Dermis microvascular lymphatic vessel endothelial cell (primary cell): ENCODE data around the gene GNS. TPM values are rescaled to one million over a fixed set of nuclear protein-coding genes. Genes with fewer than 3 reads are reported as not detected.

Experiments used
- DNase-seq, 2 donors: peaks; one replicate each; pipeline versions ENCODE4 v3.0.0 to v3.0.0-alpha.2; 2010; ENCODE audit warnings: low read depth in 2 of 2
- total RNA-seq: library from RNA; depleted of rRNA; stranded (reverse); fragments of >200 nt; gene quantifications from 2 replicates; pipeline ENCODE4 v1.2.1, GENCODE V29; 2014

The GNS gene
- total RNA-seq, 1 donor from 2014 or later, result 287 TPM

DNA sequence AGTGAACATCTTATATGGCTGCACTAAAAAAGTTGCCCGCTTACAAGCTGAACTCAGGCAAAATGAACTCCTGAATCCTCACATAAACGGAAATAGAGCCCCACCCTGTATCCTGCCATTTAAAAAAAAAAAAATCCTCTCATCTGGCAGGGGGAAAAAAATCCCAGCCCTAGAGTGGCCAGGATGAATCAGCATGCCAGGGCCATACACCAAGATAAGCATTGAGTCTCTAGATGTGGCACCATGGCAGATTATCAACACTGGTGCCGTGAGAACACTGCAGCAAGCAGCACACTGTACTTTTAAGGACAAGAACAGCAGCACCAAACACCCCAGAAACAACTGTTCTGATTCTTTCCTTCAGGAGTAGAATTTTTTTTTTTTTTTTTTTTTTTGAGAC lies 83.4 kb downstream of the GNS start:
- DNase-seq, result peak; percentile 45 to 84

DNA sequence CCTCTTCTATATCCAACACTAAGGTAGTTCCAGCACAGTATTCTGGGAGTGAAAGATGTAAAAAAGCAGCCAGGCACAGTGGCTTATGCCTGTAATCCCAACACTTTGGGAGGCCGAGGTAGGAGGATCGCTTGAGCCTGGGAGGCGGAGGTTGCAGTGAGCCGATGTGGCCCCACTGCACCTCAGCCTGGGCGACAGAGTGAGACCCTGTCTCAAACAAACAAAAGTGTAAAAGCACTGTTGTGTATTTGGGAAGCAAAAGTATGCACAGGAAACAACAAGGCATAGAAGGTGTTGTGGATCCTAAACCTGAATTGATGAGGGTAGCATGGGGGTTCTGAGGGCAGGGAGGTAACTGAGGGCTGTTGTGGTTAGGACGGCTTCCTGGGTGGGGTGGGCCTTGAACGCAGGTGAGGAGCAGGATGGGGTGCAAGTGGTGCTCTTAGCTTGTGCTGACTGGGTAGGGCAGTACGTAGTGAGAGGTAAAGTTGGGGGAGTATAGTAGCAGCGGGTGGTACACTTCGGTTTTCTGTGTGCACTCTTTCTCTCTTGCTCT lies 84.8 kb downstream of the GNS start:
- no peak for DNase-seq

DNA sequence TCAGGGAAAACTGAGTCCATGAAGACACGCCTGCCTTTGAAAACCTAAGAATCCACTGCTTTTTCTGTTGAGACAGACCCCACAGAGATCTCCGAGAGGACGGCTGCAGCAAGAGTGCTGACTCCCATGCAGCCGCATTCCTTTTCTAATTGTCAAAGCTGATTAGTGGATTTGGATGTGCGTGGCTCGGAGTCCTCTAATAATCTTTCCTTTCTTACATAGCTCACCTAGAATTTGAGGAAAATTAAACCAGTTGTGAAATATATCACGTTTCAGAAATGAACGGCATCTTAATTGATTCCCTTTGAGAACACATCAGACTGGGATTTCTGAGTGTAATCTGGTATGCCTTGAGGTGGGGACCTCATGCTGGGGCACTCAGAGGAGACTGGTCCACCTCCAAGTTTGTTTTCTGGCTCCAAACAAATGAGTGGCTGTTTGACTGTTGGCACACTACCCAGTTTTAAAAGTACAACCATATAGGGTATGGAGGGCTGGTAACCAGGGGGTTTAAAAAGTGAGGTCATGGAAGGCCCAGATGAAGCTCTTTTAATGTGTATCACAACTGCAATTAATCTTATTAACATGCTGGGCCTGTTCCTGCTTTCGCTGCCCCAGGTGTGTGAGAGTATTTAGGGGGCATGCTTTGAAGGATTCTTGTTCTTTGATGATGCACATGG lies 85.6 kb downstream of the GNS start:
- no peak for DNase-seq

DNA sequence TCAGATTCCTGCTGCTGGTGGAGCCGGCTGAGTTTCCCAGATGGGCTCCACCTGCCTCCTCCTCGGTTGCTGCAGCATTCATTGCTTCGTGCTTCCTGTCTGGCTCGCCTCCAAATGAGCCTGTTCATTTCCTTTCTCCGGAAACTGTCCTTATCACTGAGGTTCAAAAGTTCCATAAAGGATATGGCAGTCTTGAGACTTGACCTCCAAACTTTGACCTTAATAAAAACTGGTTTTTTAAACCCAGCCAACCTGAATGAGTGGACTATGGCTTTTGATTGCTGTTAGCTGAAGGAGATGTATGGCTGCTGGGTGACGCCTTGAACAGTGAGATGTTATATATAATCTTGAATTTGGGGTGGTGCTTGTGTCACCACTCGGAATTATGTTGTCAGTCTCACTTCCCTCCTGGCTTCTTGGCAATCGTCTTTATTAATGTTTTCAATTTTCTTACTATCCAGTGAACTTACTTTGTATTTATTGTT lies 86.2 kb downstream of the GNS start:
- DNase-seq, result peak; percentile 77 to 80

DNA sequence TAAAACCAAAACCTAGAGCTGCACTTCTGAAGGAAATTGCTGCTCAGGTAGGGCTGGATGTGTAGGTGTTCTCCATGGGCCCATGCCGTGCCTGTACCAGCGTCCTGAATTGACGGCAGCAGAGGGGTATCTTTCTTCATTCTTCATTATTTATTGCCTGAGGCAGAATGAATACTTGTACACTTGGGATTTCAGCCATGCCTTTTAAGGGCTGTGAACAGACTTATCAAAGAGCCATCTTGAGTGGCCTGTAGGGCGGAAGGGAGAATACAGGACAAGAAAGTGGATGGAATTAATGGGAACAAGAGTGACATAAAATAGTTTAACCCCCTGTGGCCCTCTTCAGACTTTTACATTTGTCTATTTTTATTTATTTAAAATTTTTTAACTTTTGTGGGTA lies 87.5 kb downstream of the GNS start:
- no peak for DNase-seq

DNA sequence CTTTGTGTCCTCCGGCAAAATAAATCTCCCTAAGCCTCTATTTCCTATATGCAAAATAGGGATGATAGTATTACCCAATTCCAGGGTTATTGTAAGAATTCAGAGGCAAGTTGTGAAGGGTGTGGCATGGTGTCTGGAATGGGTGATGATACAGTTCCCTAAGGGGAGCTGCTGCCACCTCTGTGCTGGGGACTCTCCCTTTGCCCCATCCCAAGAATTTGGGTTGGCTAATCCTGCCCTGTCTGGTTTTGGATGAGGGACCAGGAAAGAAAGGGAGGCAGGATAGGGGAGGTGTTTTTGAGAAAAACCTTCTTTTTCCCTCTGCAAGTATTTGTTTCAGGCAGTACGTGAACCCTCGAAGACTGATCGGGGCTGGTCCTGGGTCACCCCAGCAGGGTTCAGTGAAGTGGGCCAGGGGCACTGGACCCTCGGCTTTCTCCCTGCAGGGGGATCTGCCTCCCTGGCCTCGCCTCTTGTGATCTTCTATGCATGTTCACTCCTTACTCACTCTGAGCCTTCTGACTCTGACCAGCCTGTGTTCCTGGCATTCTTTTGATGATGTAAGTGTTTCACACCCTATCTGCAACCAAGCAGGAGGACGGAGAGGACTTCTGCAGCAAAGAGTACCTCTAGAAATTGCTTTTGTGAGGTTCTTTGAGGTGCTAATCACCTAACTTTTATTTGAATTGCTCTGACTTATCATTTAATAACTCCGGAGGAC lies 88.1 kb downstream of the GNS start:
- peak in 1 of 2 donors; percentile 54 for DNase-seq

DNA sequence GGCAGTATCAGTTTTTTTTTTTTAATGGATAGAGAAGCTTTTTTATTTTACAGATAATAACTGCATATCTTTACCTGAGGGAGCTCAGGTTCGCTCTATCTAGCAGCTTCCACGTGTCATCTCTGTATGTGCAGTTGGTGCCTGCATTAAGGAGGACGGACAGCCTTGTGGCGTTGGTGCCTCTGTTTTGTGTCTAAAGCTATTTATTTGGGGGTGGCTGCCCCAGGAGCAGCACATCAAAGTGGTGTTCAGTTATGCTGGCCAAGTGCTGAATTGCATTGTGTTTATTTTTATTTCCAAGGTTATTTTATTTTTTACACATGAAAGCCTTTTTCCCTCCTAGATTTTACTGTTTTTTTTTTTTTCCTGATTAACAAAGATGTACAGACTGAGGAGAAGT lies 89.2 kb downstream of the GNS start:
- no peak for DNase-seq

DNA sequence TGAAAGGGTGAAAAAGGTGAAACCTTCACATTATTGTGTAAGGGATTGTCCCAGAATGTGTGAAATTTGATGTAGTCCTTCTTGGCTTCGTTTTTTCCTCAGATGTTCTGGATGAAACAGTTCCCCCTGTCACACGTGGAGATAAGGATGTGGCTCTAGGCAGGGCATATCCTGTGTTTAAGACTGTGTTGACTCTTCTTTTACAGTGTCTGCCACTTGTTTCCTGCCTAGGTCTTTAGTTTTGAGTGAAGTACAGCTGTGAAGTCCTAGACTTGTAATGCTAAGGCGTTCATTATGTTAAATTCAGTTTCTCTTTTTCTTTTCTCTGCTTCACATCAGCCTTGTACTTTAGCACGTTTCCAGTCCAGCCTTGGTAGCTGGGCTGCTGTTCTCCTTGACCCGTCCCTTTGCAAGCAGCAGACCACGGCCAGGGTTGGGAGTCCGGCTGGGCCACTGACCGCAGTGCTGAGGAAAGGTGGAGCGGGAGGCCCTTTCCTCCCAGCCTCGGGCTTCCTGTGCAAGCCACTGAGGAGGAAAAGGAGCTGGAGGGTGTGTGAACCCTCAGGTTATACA lies 89.8 kb downstream of the GNS start:
- peak in 1 of 2 donors; percentile 73 for DNase-seq

DNA sequence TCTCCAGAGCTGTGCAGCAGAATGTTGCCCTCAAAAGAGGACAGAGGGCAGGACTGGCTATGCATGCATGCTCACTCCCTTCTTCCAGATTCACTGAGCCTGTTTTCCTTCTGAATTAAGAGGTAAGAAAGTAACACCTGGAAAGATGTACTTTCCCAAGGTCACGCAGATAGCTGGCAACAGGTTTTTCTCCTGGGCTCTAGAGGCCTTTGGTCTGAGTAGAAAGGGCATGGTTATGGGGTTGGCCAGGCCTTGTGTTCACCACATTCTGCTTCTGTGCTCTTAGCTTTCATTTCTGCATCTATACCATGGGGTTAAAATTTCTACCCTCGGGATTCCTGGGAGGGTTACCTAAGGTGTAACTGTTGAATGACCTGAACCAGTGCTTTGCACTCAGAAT lies 91.4 kb downstream of the GNS start:
- no peak for DNase-seq

DNA sequence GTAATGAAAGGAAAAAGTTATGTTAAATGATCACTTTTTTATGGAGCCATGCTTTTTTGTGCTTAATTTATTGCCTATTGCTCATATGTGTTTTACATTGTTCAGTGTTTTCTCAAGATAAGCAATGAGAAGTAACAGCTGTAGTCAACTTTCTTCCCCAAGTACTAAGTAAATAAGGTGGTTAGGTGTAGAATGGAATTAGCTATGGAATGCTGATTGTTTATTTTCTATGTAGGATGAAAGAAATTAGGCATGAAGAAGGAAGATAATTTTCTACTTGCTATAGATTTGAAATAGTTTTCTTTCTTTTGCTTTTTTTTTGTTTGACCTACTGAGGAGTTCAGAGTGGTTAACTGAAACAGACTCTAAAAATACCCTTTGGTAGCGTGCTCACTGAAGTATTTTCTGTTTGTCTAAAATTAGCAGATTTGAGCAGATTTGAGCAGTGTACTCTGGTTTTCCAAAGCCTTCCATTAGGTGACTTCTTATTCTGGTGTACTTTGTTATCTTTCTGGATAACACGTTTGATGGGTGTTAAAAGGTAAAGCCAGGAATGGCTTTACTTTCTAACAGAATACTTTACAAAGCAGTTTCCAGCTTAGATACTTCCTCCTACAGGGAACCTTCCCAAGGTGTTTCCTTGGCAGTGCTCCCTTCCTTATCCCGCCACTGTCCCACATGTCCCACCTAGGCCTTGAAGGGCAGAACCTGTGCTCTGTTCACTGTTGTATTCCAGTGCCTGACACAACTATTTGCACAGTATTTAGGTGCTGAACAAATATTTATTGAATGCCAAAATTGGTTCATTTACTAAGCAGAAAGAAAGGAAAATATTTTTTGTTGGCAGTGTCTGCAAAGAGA lies 92.9 kb downstream of the GNS start:
- no peak for DNase-seq

DNA sequence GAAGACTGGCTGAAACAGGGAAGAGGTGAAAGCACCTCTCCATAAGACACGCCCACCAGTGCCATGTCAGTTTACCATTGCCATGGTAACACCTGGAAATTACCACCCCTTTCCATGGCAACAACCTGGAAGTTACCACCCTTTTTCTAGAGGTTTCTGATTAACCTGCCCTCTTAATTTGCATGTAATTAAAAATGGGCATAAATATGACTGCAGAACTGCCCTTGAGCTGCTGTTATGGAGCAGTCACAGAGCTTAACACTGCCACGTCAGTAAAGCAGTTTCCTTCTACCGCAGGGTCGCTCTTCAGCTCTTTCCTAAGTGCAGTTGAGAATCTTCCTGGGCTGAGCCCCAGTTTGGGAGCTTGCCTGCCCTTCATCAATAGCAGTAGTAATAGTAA lies 93.7 kb downstream of the GNS start:
- DNase-seq, result peak in 1 of 2 donors; percentile 31

Other genes with a start within 250 kb of the GNS start
- 16.6 and 18.1 TPM in 2 replicates for gene RASSF3, start 148.9 kb downstream of the GNS start, total RNA-seq
- 13.9 and 14.3 TPM in 2 replicates for gene TBC1D30, start 65.2 kb upstream of the GNS start, total RNA-seq